CD4-positive, alpha-beta T cell treated with Interleukin-17A for 4 hours (primary cell): Measurements from ENCODE around the gene MED31.
"Not testable (repeated sequence)": the region's sequence is repeated elsewhere in the genome, so short reads cannot be mapped to it uniquely, and the experiment has no call there.

Experiments
- DNase-seq: peaks from one replicate; pipeline ENCODE4 v3.0.0-alpha.2; 2020; ENCODE audit warnings: mixed read lengths

Gene MED31

GRCh38 chr17:6651354-6651918 lies at the start of gene MED31, which contains the start of gene C17orf100:
Gene MED31, minus strand, starts transcription at chr17:6651605. Its CDS starts 77 bp downstream, at chr17:6651528.
Gene C17orf100, plus strand, starts transcription at chr17:6651762. Its CDS starts 152 bp downstream, at chr17:6651914.
- peak; percentile 96 for DNase-seq

GRCh38 chr17:6700948-6701307 lies 49.5 kb upstream of the MED31 start:
- DNase-seq: no peak

GRCh38 chr17:6699997-6700947 lies 48.9 kb upstream of the MED31 start:
- DNase-seq: no peak

- DNase-seq: no peak
These were observed 46.6 kb upstream of the MED31 start for GRCh38 chr17:6698004-6698403.

- DNase-seq: no peak
These were observed 45.5 kb upstream of the MED31 start for GRCh38 chr17:6696906-6697305.

GRCh38 chr17:6695565-6695964 lies 44.2 kb upstream of the MED31 start:
- no peak for DNase-seq

- no peak for DNase-seq
These were observed 43.6 kb upstream of the MED31 start for GRCh38 chr17:6695051-6695450.

GRCh38 chr17:6691958-6692357 lies 40.6 kb upstream of the MED31 start:
- not testable (repeated sequence) for DNase-seq

- no peak for DNase-seq
These were observed 40.1 kb upstream of the MED31 start for GRCh38 chr17:6691546-6691945.

- DNase-seq: no peak
These were observed 39.2 kb upstream of the MED31 start for GRCh38 chr17:6690641-6691040.

- DNase-seq: no peak
These were observed 37.5 kb upstream of the MED31 start for GRCh38 chr17:6688944-6689343.

GRCh38 chr17:6686026-6686425 lies 34.6 kb upstream of the MED31 start:
- no peak for DNase-seq

GRCh38 chr17:6684881-6685767 lies 33.7 kb upstream of the MED31 start:
- no peak for DNase-seq

- DNase-seq: no peak
These were observed 33.0 kb upstream of the MED31 start for GRCh38 chr17:6684460-6684783.

GRCh38 chr17:6683730-6684459 lies 32.5 kb upstream of the MED31 start:
- no peak for DNase-seq

- no peak for DNase-seq
These were observed 31.8 kb upstream of the MED31 start for GRCh38 chr17:6683081-6683684.

GRCh38 chr17:6682339-6682738 lies 30.9 kb upstream of the MED31 start:
- no peak for DNase-seq

GRCh38 chr17:6681671-6682070 lies 30.3 kb upstream of the MED31 start:
- DNase-seq: no peak

- no peak for DNase-seq
These were observed 29.8 kb upstream of the MED31 start for GRCh38 chr17:6681176-6681575.

- no peak for DNase-seq
These were observed 27.8 kb upstream of the MED31 start for GRCh38 chr17:6679241-6679640.

GRCh38 chr17:6677946-6678345 lies 26.5 kb upstream of the MED31 start:
- no peak for DNase-seq

GRCh38 chr17:6677158-6677831 lies 25.9 kb upstream of the MED31 start:
- no peak for DNase-seq
